Hepatocyte (in vitro differentiated cells): ENCODE results near the gene NOX4.
"Not testable (repeated sequence)": the region's sequence is repeated elsewhere in the genome, so short reads cannot be mapped to it uniquely, and the experiment has no call there.

Experiments
- CTCF ChIP-seq: fragments of 200-600 bp; sonication (generic); IDR thresholded peaks from 2 replicates; pipeline ENCODE4 v1.5.1; 2016; ENCODE audit warnings: antibody characterized with exemption, mild to moderate bottlenecking; ENCODE audit not compliant: poor library complexity
- EZH2 ChIP-seq: fragments of 200-600 bp; sonication (generic); IDR thresholded peaks from 2 replicates; pipeline ENCODE4 v1.6.1; 2016; ENCODE audit warnings: antibody characterized with exemption, mild to moderate bottlenecking, borderline replicate concordance

GRCh38 chr11:89309321-89309985 lies 181.7 kb downstream of the NOX4 start:
- not testable (repeated sequence) for TF ChIP-seq EZH2, CTCF
